Activated T-cell treated with anti-CD3 and anti-CD28 coated beads for 4 hours (primary cell): Measurements from ENCODE around the gene UNC13A.

Experiments
- DNase-seq: peaks from one replicate; pipeline ENCODE4 v3.0.0-alpha.2; 2020

UNC13A gene

GRCh38 chr19:17624314-17624991 is 63.7 kb downstream of the UNC13A start:
- DNase-seq: no peak

- no peak for DNase-seq
These were observed 64.8 kb downstream of the UNC13A start for GRCh38 chr19:17623224-17623935.

DNA sequence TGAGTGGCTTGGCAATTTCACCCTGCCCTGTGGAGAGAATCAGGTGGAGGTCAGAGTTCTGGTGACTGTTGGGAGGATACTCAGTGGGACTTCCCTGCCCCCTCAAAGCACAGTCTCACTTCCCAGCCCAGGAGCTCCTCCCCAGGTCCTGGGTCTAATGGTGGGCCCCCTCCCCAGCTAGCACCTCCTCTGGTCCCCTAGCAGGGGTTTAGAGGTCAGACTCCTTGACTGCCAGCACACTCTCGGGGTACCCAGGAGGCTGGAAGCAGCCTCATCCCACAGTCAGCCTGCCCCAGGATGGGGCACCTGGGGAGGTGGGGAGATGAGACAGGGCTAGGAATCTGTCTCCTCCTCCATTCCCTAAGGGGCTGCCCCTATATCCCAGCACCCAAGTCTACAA is 67.5 kb downstream of the UNC13A start:
- no peak for DNase-seq

- DNase-seq: no peak
These were observed 69.2 kb downstream of the UNC13A start for GRCh38 chr19:17618936-17619335.

- DNase-seq: no peak
These were observed 69.8 kb downstream of the UNC13A start for GRCh38 chr19:17618281-17618903.

GRCh38 chr19:17617807-17618192 is 70.4 kb downstream of the UNC13A start:
- DNase-seq: no peak

DNA sequence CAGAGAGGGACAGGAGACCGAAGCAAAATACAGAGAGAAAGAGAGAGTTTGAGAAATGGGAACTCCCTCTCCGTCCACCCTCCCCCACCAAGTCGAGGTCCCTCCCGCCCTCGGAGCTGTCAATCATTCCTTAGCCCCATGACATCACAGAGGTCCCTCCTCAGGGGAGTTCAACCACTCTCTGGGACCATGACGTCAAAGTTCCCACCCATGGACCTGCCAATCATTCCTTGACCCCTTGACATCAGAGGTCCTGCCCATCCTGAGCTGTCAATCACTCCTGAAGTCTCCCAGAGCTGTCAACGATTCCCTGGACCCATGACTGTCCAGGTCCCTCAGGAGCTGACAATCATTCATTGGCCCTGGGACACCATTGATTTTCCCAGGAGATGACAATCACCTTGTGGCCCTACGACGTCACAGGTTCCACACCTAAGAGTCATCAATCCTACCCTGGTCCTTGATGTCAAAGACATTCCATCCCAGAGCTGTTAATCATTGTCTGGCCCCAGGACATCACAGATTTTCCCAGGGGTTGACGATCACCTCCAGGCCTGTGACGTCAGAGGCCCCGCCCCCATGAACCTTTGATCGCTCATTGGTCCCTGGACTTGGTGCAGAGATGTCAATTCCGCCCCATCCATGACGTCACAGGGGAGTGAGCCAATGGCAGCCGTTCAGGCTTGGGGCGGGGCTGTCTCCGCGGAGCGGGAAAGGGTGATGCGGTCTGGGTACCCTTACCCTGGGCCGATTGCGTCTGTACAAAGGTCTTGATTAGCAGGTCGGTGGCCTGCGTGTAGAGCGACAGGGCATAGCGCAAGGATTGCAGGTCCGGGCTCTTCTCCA is 71.0 kb downstream of the UNC13A start:
- no peak for DNase-seq

- no peak for DNase-seq
These were observed 71.5 kb downstream of the UNC13A start for GRCh38 chr19:17616686-17616960.

GRCh38 chr19:17615889-17616685 is 72.1 kb downstream of the UNC13A start:
- no peak for DNase-seq

DNA sequence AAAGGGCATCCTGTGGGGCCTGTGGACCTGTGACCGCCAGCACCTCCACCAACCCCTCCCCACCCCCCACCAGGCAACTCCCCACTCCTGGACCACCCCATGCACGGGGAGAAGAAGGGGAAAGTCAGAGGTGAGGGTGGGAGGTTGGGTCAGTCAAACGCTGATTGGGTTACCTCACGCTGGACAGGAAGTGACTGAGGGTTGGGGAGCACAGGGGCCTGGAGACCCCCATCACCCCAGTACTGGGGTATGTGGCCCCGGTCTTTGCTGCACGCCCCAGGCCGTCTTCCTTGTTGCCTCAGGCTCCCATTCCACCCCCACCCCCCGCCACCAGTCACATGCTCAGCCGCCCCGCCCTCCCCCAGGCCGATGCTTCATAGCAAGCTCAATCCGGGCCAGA is 73.7 kb downstream of the UNC13A start:
- no peak for DNase-seq

- DNase-seq: no peak
These were observed 76.5 kb downstream of the UNC13A start for GRCh38 chr19:17611462-17612244.

DNA sequence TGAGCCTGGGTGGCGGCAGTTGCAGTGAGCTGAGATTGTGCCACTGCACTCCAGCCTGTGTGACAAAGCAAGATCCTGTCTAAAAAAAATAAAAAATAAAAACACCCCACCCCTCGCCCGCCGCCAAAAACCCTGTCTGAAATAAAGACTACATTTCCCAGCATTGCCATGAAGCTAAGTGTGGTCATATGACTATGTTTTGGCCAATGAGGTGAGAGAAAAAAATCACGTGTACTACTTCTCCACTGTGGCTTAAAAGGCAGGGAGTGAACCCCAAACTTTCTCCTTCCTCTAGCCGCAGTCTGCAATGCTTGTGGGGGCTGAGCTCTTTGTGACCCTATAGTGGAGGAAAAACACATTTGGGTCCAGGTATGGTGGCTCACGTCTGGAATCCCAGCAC is 77.8 kb downstream of the UNC13A start:
- DNase-seq: no peak

DNA sequence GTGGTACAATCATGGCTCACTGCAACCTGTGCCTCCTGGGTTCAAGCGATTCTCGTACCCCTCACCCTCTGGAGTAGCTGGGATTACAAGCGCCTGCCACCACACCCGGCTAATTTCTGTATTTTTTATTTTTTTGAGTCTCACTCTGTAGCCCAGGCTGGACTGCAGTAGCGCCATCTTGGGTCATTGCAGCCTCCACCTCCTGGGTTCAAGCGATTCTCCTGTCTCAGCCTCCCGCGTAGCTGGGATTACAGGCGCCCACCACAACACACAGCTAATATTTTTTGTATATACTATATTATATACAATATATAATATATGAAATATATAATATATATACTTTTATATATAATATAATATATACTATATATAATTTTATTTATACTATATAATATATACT is 80.2 kb downstream of the UNC13A start:
- no peak for DNase-seq

DNA sequence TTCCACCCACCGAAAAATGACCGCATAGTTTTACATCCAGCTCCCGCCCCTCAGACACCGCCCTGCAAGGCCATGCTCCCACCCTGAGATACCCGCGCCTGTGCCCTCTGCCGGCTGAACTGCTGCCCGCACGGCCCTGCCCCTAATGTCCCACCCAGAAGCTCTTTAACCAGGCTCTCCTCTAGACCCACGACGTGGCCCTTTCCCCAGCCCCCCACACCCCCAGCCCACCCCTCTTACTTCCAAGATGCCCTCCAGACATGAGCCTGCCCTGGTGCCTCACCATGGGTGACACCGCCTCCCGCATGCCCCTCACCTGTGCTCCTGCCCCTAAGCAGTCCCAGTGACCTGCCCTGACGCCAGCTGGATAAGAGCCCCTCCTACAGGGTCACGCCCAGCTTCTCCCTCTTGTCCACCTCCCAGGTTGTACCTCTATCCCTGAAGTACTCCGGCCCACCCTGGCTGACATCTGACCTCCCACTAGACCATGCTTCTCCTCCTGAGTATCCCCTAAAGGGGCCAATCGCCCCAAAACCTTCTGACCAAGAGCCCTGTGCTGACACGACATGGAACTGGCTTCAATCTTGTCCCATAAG is 81.5 kb downstream of the UNC13A start:
- DNase-seq: no peak

DNA sequence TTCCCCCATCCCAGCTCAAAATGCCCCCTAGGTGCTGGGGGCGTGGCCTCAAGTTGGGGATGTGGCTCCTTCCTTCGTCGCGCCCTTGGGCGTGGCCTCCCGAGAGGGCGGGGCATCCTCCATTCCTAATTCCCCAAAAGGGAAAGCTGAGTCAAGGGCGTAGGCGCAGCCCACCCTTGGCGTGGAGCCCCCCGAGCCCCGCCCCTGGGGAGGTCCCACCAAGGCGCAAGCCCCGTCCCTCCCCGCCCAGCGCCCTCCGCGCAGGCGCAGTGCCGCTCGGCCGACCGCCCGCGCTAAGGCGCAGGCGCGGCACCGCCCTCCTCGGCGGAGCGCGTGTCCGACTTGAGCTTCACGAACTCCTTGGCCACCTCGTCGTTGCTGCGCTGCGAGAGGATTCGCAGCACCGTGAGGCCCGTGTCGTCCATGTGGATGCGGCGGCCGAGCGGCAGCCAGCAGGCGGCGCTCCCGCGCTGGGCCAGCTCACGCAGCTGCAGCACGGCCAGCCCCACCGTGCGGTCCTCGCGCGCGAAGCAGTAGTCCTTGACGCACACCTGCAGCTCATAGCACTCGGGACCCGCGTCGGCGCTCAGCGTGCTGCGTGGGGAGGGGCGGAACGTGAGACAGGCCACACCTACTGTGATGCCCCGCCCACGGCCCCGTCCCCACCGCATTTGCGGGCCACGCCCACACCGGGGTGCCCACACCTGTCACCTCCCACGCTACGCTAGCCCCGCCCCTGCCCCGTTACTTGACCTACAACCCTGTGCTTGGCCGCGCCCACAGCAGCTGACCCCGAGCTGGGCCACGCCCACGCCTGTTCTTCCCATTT is 82.2 kb downstream of the UNC13A start:
- peak; percentile 82 for DNase-seq

DNA sequence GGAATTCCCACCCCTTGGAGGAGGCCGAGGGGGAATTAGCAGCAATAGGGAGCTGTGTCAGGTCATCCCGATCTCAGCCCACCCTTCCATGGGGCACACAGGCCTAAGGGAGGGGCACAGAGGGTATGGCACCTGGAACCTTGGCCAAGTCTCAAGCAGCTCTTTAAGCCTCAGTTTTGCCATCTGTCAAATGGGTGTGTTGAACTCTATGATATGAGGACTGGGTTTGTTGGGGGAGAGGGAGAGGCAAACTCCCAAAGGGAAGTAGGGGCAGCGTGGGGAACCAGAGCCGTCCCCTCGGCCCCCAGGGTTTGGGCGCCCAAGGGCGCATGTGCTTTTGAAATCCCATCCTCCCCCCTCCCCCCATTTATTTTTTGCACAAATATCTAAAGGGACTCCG is 83.0 kb downstream of the UNC13A start:
- DNase-seq: no peak

DNA sequence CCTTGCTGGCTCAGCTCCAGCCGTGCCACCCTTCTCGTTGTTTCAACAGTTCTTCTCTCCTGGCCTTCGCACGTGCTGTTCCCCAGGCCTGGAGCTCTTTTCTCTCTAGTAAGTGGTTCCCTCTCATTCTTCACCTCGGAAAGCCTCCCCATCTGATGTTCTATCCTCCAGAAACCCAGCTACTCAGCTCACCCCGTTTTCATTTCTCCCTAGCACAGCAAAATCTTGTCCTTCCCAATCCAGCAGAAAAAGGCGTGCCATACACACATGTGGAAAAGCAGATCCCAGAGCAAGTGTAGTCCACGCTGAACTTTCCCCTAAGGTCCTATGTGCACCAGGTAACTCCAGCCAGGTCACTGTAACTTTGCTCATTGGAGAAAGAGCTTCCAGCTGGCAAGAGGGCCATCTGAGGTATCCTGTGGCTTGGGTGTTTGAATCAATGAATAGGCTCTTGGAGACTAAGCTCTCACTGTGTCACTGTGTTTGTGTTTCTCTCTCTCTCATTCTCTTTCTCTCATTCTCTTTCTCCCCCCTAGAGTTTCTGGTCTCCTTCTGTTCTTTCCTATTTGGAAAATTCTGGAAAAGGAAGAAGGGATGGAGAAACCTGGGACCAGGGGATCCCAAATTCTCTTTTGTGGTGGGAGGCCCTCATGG is 83.7 kb downstream of the UNC13A start:
- DNase-seq: no peak

DNA sequence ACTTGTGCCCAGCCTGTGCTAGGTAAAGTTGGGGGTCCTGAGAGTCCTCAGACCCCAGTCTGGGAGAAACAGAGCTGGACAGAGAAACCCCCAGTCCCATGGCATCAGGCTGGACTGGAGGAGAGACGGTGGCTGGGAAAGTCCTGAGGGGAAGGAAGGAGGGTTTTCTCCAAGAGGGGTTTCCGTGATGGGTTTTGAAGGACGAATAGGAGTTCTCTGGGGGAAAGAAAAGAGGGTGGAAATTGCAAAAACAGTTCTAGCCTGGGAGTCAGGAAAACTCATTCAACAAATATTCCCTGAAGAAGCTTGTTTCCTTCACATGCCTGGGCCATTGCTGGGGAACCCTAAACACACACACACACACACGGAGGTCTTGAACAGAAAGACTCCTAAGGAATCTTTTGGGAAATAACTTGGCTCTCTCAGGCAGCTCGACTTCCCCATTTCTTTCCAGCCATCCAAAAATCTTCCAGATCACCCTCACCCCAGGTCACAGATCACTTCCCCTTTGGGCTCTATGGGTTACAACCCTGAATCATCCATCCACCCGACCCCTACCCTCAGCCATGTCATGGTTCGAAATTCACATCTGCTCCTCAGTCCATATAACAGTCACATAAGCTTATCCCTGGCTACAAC is 85.2 kb downstream of the UNC13A start:
- DNase-seq: no peak

DNA sequence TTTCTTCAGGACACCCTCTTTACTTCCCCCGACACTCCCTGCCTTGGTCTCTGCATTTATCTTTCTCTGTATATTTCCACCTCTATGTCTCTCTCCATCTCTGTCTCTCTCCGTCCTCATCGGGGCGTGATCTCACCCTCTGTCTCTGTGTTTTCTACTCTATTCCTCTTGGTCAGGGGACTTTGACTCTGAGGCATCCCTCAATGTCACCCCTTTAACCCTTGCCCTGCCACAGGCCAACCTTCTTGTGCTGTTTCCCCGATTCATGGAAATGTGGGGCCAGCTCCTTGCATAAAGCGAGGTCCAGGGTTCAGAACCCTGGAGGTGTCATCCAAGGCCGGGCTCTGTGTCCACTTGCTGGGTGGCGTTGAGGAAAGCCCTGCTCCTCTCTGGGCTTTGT is 85.9 kb downstream of the UNC13A start:
- no peak for DNase-seq

DNA sequence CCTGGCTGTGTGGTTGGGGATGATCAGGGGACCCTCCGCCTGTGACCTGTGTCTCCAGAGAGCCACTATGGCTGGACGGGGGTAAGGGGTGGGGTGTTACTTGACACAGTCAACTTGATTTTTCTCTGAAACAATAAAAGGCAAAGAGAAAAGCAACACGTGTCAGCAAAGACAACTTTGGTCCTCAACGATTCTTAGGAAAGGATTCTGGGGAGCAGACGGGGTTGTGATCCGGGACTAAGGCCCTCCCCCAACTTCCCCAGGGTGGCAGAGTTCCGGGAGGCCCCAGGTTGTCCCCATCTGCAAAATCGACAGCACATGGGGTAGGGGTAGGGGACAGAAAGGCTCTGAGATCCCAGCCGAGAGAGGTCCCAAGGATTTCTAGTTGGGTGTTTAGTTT is 86.5 kb downstream of the UNC13A start:
- no peak for DNase-seq
